Measurements from ENCODE around the gene PLEK.

DNA sequence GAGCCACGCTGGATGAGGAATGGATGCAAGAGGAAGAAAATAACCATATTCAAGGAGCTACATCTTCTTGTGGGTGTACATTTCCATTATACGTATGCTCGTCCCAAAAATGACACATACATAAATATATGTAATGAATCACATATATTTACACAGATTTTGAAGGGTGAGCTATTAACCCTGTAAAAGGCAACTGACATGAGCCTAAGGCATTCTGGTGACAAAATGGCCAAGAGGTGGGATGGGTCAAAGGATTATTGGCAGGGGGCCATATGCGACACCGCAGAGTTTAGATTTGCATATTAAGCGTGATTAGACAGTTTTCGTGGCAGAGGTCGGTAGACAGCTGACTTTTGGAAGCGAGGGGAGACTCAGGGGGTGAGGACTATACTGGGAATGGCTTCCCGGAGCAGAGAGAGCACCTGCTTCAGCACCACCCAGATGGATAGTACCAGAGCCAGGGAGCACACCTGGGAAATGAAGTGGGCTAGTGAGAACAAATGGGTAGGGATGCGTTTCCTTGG, 44.9 kb upstream of the PLEK start:
- TF ChIP-seq, protein P1, sequence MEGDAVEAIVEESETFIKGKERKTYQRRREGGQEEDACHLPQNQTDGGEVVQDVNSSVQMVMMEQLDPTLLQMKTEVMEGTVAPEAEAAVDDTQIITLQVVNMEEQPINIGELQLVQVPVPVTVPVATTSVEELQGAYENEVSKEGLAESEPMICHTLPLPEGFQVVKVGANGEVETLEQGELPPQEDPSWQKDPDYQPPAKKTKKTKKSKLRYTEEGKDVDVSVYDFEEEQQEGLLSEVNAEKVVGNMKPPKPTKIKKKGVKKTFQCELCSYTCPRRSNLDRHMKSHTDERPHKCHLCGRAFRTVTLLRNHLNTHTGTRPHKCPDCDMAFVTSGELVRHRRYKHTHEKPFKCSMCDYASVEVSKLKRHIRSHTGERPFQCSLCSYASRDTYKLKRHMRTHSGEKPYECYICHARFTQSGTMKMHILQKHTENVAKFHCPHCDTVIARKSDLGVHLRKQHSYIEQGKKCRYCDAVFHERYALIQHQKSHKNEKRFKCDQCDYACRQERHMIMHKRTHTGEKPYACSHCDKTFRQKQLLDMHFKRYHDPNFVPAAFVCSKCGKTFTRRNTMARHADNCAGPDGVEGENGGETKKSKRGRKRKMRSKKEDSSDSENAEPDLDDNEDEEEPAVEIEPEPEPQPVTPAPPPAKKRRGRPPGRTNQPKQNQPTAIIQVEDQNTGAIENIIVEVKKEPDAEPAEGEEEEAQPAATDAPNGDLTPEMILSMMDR (IDR thresholded peaks at IDR 0.05; ENCODE audit: insufficient read depth, low read length) = no peak
- TF ChIP-seq POLR2AphosphoS5 (IDR thresholded peaks at IDR 0.05; ENCODE audit: low read depth) (no peak), GABPA (IDR thresholded peaks at IDR 0.05; ENCODE audit: low read depth) (no peak), REST (IDR thresholded peaks at IDR 0.05; ENCODE audit: insufficient replicate concordance, low read depth) (peak; percentile 87), SPI1 (IDR thresholded peaks at IDR 0.05; ENCODE audit: borderline replicate concordance, low read depth) (no peak)

Data from HL-60 (cell line).